GM21619 (cell line): ENCODE measurements around the gene UBL5.
"Not testable (repeated sequence)": the region's sequence is repeated elsewhere in the genome, so short reads cannot be mapped to it uniquely, and the experiment has no call there.

Experiments used
- ATAC-seq: cut with Tn5 transposase; IDR thresholded peaks from one replicate; pipeline ENCODE4 v1.9.1; 2021; ENCODE audit not compliant: unreplicated experiment

UBL5 gene

DNA sequence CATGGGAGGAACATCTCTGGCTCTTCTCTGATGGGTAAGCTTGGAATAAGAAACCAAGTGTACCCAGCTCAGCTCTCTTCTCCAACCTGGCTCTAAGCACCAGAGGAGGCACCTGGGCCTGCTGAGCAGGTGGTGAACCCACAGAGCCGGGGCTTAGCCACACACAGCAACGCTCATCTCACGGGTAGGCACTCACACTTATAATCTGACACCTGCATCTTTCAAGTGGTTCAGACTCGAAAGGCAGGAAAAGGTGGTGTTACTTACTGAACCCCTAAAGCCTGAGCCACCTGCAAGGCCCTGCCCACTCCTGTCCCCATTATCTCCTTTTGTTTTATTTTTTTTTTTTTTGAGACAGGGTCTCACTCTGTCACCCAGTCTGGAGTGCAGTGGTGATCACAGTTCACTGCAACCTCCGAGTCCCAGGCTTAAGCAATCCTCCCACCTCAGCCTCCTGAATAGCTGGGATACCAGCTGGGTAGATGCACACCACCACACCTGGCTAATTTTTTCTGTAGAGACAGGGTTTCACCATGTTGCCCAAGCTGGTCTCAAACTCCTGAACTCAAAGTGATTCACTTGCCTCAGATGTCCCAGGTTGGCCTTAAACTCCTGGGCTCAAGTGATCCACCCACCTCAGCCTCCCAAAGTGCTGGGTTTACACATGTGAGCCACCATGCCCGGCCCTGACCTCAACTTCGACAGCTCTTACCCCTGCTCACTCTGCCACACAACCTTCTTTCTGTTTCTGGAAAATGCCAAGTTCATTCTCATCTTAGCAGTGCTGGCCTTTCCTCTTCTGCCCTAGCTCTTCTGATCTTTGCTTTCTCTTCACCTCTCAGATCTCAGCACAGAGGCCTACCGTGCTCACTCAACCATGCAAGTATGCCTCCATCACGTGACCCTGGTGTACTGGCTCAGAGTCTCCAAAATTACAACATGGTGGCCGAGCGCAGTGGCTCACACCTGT is 18.6 kb upstream of the UBL5 start:
- no peak for ATAC-seq

DNA sequence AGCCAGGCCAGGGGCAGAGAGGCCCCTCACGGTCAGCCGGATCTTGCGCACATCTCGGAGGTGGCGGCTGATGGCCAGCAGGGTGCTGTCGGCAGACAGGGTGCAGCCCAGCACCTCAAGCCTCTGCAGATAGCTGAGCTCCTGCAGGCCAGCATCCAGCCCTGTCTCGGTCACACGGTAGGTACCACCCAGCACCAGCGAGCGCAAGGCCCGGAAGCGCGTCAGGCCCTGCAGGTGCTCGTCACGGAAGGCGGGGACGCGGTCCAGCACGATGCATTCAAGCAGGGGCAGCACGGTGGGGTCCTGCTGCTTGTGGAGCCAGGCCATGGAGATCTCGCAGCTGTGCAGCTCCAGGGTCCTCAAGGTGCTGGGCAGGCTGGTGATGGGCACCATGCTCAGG is 16.6 kb upstream of the UBL5 start:
- no peak for ATAC-seq

GRCh38 chr19:9818175-9818733 is 9.5 kb upstream of the UBL5 start:
- no peak for ATAC-seq

- ATAC-seq = peak; percentile 79
These were observed 8.8 kb upstream of the UBL5 start, which contains the start of gene FBXL12 for GRCh38 chr19:9818734-9819595. Gene FBXL12 (minus strand): TSS chr19:9819079. CDS start chr19:9818813, 266 bp downstream.

DNA sequence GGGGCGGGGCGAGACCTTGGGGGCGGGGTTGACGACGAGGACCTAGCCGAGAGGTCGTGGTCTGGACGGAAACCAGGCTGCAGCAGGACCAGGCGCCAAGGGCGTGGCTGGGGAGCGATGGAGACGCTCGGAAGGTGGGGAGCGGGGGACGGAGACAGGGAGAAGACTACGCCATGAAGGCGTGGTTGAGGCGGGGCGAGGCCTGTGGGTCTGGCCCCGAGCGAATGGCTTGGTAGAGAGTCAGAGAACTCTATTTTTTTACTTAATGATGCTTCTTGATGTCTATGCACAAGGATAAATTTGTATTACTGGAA is 8.2 kb upstream of the UBL5 start:
- ATAC-seq = no peak

- not testable (repeated sequence) for ATAC-seq
These were observed 7.7 kb upstream of the UBL5 start for GRCh38 chr19:9820034-9820433.

GRCh38 chr19:9823816-9824215 is 3.9 kb upstream of the UBL5 start:
- ATAC-seq = no peak

- no peak for ATAC-seq
These were observed 889 bp downstream of the UBL5 start for GRCh38 chr19:9828551-9829063.

GRCh38 chr19:9834307-9834725 is 6.6 kb downstream of the UBL5 start:
- no peak for ATAC-seq

- ATAC-seq = peak; percentile 94
These were observed 7.2 kb downstream of the UBL5 start, which contains the start of gene PIN1 for GRCh38 chr19:9834726-9835506. Gene PIN1 (plus strand): TSS chr19:9835318. CDS start chr19:9835345, 27 bp downstream.

DNA sequence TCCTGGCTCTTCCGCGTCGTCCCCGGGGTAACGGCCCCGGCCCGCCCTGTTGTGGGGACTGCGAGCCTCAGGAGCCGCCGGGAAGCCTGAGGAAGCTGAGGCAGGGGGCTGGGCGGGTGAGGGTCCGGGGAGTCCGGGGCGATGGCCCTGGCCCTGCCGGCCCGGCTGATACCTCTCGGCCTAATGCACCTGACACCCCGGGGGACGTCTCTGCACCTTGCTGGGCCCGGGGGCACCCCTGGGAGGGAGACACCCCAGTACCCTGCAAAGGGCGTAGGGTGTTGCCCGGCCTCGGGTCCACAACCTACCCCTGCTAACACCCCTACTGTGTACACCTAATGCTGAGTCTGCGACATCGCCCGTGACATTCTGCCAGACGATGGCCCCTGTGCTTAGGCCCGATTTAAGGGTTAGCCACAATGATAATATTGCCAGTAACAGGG is 7.8 kb downstream of the UBL5 start:
- peak; percentile 7 for ATAC-seq

DNA sequence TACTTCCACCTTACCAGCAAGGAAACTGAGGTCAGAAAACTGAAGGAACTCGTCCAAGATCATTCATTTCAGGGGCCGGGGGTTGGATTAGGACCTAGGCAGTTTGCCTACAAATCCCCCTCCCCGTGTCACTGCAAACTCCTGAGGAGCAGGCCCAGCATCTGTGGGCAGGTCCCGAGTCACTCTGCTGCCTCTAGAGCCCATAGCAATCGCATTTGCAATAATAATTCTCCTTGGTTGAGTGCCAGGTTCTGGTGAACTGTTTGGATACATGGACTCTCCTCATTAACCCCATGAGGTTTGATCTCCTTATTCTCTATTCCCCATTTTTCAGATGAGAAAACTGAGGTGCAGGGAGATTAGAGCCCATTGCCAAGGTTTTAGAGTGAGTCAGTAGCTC is 8.3 kb downstream of the UBL5 start:
- no peak for ATAC-seq

DNA sequence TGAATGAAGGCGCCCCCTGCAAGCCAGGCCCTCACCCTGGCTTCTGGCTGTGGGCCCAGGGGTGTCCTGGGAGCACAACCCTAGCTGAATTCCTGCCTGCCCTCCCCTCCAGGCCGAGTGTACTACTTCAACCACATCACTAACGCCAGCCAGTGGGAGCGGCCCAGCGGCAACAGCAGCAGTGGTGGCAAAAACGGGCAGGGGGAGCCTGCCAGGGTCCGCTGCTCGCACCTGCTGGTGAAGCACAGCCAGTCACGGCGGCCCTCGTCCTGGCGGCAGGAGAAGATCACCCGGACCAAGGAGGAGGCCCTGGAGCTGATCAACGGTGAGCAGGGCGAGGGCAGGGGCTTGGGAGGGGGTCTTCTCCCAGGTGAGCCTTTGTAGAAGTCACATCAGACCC is 10.6 kb downstream of the UBL5 start:
- no peak for ATAC-seq

- no peak for ATAC-seq
These were observed 11.7 kb downstream of the UBL5 start for GRCh38 chr19:9839415-9839814.

- no peak for ATAC-seq
These were observed 15.3 kb downstream of the UBL5 start for GRCh38 chr19:9842834-9843625.

GRCh38 chr19:9843626-9844273 is 16.0 kb downstream of the UBL5 start:
- not testable (repeated sequence) for ATAC-seq

DNA sequence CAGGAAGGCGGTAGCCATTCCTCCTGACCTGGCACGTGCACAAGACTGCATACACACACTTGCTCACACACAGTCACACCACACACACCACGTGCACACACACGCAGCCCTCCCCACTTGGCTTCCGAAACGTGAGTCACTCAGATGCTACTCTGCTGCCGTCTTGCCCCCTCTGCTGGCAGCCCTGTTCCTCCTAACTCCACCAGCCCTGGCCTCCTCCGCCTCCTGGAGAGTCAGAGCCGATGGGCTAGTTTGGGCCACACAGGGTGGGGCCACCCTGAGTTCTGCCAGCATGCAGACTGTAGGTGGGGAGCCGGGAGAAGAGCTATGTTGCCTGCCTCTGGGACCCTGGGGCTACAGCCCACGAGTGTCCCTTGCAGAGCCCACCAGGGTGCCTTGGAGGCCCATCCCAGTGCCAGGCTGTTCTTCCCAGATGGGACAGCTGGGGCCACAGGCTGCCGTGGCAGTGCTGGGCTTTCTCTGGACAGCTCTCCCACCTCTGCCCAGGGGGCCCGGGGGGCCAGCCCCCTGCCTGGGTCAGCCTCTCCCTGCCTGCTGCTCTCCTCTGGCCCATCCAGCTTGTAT is 19.5 kb downstream of the UBL5 start:
- no peak for ATAC-seq

- ATAC-seq = no peak
These were observed 20.3 kb downstream of the UBL5 start for GRCh38 chr19:9848060-9848459.

DNA sequence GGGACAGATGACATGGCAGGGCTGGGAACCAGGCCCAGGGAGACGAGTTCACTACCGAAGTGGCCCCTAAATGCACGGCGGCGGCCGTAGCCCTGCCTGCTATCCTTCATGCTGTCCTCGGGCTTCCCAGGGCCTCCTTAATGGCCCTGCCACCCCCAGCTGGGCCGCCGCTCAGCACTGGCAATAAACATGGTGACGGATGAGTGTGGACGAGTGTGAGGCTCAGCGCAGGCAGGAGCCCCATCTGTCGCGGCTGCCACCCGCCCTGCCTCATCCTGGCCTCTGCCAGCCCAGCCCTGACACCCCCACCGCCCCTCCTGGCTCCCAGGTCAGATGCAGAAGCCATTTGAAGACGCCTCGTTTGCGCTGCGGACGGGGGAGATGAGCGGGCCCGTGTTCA is 21.0 kb downstream of the UBL5 start:
- ATAC-seq = no peak
